SK-N-SH (cell line): ENCODE results near the gene EPHA3. TPM values are rescaled to one million over a fixed set of nuclear protein-coding genes. Genes with fewer than 3 reads are reported as not detected.

Experiments used
- CTCF ChIA-PET: fragments of 300-600, 350-600 bp; formaldehyde crosslinking; extraction: SDS; loops from one replicate; lab custom pipeline; 2021; lab: Yijun Ruan, JAX
- POLR2A ChIA-PET: fragments of 350-600 bp; sonication (Branson Sonifier 250); formaldehyde crosslinking; extraction: SDS; loops from one replicate; lab custom pipeline; 2020; ENCODE audit warnings: antibody characterized with exemption, inconsistent platforms; lab: Yijun Ruan, JAX
- DNase-seq: peaks from one replicate; pipeline ENCODE4 v3.0.0; 2012
- H2AFZ ChIP-seq: fragments of 200-600 bp; sonication (generic); 2 replicates; pipeline ENCODE4 v1.8.1; 2016; ENCODE audit warnings: antibody characterized with exemption, mild to moderate bottlenecking, low read depth
- H3F3A ChIP-seq: fragments of 200-600 bp; sonication (generic); replicated peaks from 2 replicates; pipeline ENCODE3; 2016; ENCODE audit warnings: antibody characterized with exemption, mild to moderate bottlenecking; ENCODE audit not compliant: insufficient read depth
- H3K27ac ChIP-seq, 2 experiments: fragments of 200-500 bp in 1 of 2; fragments of 200-600 bp in 1 of 2; sonication (Bioruptor generic) in 1 of 2; sonication (generic), shearing (Covaris generic) in 1 of 2; 2 replicates each; pipeline versions ENCODE4 v1.5.1 to v1.6.1; 2014 to 2016; ENCODE audit warnings: low read depth in 2 of 2, inconsistent platforms in 1 of 2, low read length in 1 of 2, mild to moderate bottlenecking in 1 of 2, mixed read lengths in 1 of 2
- H3K27me3 ChIP-seq: fragments of 200-600 bp; sonication (generic), shearing (Covaris generic); 2 replicates; pipeline ENCODE4 v1.6.1; 2016; ENCODE audit warnings: mixed run types; ENCODE audit not compliant: insufficient read depth
- H3K36me3 ChIP-seq, 2 experiments: fragments of 200-500 bp in 1 of 2; fragments of 200-600 bp in 1 of 2; sonication (Bioruptor generic) in 1 of 2; sonication (generic) in 1 of 2; replicated peaks in 1 of 2; 2 replicates each; pipeline versions ENCODE3 to v1.5.1; 2014 to 2016; ENCODE audit warnings: low read length in 1 of 2, mild to moderate bottlenecking in 1 of 2; ENCODE audit not compliant: insufficient read depth in 2 of 2, control insufficient read depth in 1 of 2
- H3K4me1 ChIP-seq, 2 experiments: fragments of 200-500 bp in 1 of 2; fragments of 200-600 bp in 1 of 2; sonication (Bioruptor generic) in 1 of 2; sonication (generic), shearing (Covaris generic) in 1 of 2; 2 replicates each; pipeline versions ENCODE4 v1.5.1 to v1.6.1; 2014 to 2016; ENCODE audit warnings: low read depth in 1 of 2, low read length in 1 of 2, mixed run types in 1 of 2; ENCODE audit not compliant: insufficient read depth in 2 of 2, control insufficient read depth in 1 of 2
- H3K4me2 ChIP-seq: fragments of 200-600 bp; sonication (generic), shearing (Covaris generic); 2 replicates; pipeline ENCODE4 v1.6.1; 2017; ENCODE audit warnings: mixed run types
- H3K4me3 ChIP-seq, 2 experiments: fragments of 200-500 bp in 1 of 2; fragments of 200-600 bp in 1 of 2; sonication (Bioruptor generic) in 1 of 2; sonication (generic), shearing (Covaris generic) in 1 of 2; 2 replicates each; pipeline versions ENCODE4 v1.5.1 to v1.8.1; 2014 to 2016; ENCODE audit warnings: low read depth in 2 of 2, inconsistent platforms in 1 of 2, low read length in 1 of 2, mild to moderate bottlenecking in 1 of 2, mixed read lengths in 1 of 2, moderate library complexity in 1 of 2
- H3K79me2 ChIP-seq: fragments of 200-600 bp; sonication (generic); 2 replicates; pipeline ENCODE4 v1.8.1; 2017; ENCODE audit warnings: mild to moderate bottlenecking; ENCODE audit not compliant: insufficient read depth
- H3K9ac ChIP-seq: fragments of 200-600 bp; sonication (generic); 2 replicates; pipeline ENCODE4 v1.6.1; 2017; ENCODE audit warnings: mixed run types
- H3K9me2 ChIP-seq: fragments of 200-600 bp; sonication (generic); 2 replicates; pipeline ENCODE4 v1.6.1; 2017; ENCODE audit warnings: mixed run types
- H3K9me3 ChIP-seq: fragments of 200-600 bp; sonication (generic); 2 replicates; pipeline ENCODE4 v1.6.1; 2017; ENCODE audit warnings: mixed run types, mild to moderate bottlenecking, moderate library complexity
- H4K20me1 ChIP-seq: fragments of 200-600 bp; sonication (generic); 2 replicates; pipeline ENCODE4 v1.6.1; 2017; ENCODE audit warnings: mild to moderate bottlenecking, mixed run types; ENCODE audit not compliant: insufficient read depth
- CHD2 ChIP-seq: fragments of 150-350 bp; IDR thresholded peaks from 2 replicates; pipeline ENCODE4 v1.6.1; 2018; ENCODE audit warnings: low read length; ENCODE audit not compliant: partially characterized antibody
- FOSL2 ChIP-seq: IDR thresholded peaks from 2 replicates; pipeline ENCODE4 v1.4.0; 2012; ENCODE audit warnings: low read depth, mild to moderate bottlenecking, moderate library complexity, borderline replicate concordance
- FOXM1 ChIP-seq: IDR thresholded peaks from 2 replicates; pipeline ENCODE4 v1.4.0; 2012; ENCODE audit warnings: low read depth, mild to moderate bottlenecking
- JUND ChIP-seq: IDR thresholded peaks from 2 replicates; pipeline ENCODE4 v1.4.0; 2012
- MXI1 ChIP-seq: IDR thresholded peaks from 2 replicates; pipeline ENCODE4 v1.6.1; 2012; ENCODE audit warnings: mild to moderate bottlenecking, low read depth, low read length, improper control_type of control experiment
- NFIC ChIP-seq: IDR thresholded peaks from 2 replicates; pipeline ENCODE4 v1.4.0; 2012; ENCODE audit warnings: borderline replicate concordance
- SMC3 ChIP-seq: IDR thresholded peaks from 2 replicates; pipeline ENCODE4 v1.6.1; 2012; ENCODE audit warnings: low read depth, low read length, improper control_type of control experiment
- TAF1 ChIP-seq: IDR thresholded peaks from 2 replicates; pipeline ENCODE4 v1.6.1; 2012; ENCODE audit warnings: low read depth, mild to moderate bottlenecking, low read length, moderate library complexity, borderline replicate concordance
- TEAD4 ChIP-seq: IDR thresholded peaks from 2 replicates; pipeline ENCODE4 v1.4.0; 2012; ENCODE audit warnings: mild to moderate bottlenecking, borderline replicate concordance; ENCODE audit not compliant: insufficient read depth
- USF2 ChIP-seq: fragments of 150-350 bp; IDR thresholded peaks from 2 replicates; pipeline ENCODE4 v1.6.1; 2017; ENCODE audit warnings: antibody characterized with exemption, low read length, low read depth, borderline replicate concordance
- ZBTB33 ChIP-seq: IDR thresholded peaks from 2 replicates; pipeline ENCODE4 v1.4.0; 2012; ENCODE audit warnings: low read depth, borderline replicate concordance
- WGBS: methylation state at CpG from one replicate; pipeline ENCODE4 v1.1.6; 2017; ENCODE audit warnings: low lambda C conversion rate; 5-methylcytosine and 5-hydroxymethylcytosine counted together
- polyA plus RNA-seq, 3 experiments: library from polyadenylated mRNA; depleted of rRNA; stranded (reverse); fragments of >200 nt; gene quantifications; 2 replicates each; pipeline ENCODE4 v1.2.3, GENCODE V29; 2012
- TF ChIP-seq, protein P1 (sequence below): IDR thresholded peaks from 2 replicates; pipeline ENCODE4; 2012
- TF ChIP-seq, protein P2 (sequence below): fragments of 150-350 bp; IDR thresholded peaks from 2 replicates; pipeline ENCODE4 v1.6.1; 2016; ENCODE audit warnings: mild to moderate bottlenecking, low read depth, low read length
- TF ChIP-seq, protein P3 (sequence below): IDR thresholded peaks from 2 replicates; pipeline ENCODE4 v1.6.1; 2012; ENCODE audit warnings: mild to moderate bottlenecking, low read depth, low read length, moderate library complexity

EPHA3 gene
- polyA plus RNA-seq, 1 of the 3 experiments (the other 2 are of a cell fraction) = not detected

GRCh38 chr3:89362496-89362895, 255.1 kb downstream of the EPHA3 start (continued):
- TF ChIP-seq USF2 (no peak), ZBTB33 (no peak), FOSL2 (no peak), TEAD4 (no peak), NFIC (no peak), CHD2 (no peak), MXI1 (no peak), TAF1 (no peak), FOXM1 (no peak), SMC3 (no peak)
- TF ChIP-seq, protein P1, sequence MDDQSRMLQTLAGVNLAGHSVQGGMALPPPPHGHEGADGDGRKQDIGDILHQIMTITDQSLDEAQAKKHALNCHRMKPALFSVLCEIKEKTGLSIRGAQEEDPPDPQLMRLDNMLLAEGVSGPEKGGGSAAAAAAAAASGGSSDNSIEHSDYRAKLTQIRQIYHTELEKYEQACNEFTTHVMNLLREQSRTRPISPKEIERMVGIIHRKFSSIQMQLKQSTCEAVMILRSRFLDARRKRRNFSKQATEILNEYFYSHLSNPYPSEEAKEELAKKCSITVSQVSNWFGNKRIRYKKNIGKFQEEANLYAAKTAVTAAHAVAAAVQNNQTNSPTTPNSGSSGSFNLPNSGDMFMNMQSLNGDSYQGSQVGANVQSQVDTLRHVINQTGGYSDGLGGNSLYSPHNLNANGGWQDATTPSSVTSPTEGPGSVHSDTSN = no peak
- TF ChIP-seq, all 33 proteins: peak for 0

DNA sequence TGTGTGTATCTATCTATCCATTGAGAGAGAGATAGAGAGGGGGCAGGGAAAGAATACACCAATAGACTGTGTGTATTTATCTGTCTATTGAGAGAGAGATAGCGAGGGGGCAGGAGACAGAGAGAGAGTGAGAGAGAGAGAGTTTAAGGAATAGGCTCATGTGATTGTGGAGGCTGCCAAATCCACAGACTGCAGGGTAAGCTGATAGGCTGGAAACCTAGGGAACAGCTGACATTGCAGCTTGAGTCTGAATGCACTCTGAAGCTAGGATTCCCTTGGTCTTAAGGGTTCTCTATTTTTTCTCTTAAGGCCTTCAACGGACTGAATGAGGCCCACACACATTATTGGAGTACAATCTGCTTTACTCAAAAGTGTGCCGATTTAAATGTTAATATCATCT, 255.8 kb downstream of the EPHA3 start:
- H2AFZ ChIP-seq = no peak overlapping the region
- no peak overlapping the region for H3K4me2 ChIP-seq
- H3K79me2 ChIP-seq = no peaks in the 10 kb centered on the region
- H3K9me3 ChIP-seq = no peaks in the 10 kb centered on the region
- H3F3A ChIP-seq = no peaks in the 10 kb centered on the region
- TF ChIP-seq TAF1 = no peak
- no peak for TF ChIP-seq SMC3
- no peak for TF ChIP-seq JUND
- no peak for TF ChIP-seq ZBTB33
- TF ChIP-seq, protein P1 = no peak
- TF ChIP-seq, protein P2, sequence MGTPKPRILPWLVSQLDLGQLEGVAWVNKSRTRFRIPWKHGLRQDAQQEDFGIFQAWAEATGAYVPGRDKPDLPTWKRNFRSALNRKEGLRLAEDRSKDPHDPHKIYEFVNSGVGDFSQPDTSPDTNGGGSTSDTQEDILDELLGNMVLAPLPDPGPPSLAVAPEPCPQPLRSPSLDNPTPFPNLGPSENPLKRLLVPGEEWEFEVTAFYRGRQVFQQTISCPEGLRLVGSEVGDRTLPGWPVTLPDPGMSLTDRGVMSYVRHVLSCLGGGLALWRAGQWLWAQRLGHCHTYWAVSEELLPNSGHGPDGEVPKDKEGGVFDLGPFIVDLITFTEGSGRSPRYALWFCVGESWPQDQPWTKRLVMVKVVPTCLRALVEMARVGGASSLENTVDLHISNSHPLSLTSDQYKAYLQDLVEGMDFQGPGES = no peak
- TF ChIP-seq, protein P3, sequence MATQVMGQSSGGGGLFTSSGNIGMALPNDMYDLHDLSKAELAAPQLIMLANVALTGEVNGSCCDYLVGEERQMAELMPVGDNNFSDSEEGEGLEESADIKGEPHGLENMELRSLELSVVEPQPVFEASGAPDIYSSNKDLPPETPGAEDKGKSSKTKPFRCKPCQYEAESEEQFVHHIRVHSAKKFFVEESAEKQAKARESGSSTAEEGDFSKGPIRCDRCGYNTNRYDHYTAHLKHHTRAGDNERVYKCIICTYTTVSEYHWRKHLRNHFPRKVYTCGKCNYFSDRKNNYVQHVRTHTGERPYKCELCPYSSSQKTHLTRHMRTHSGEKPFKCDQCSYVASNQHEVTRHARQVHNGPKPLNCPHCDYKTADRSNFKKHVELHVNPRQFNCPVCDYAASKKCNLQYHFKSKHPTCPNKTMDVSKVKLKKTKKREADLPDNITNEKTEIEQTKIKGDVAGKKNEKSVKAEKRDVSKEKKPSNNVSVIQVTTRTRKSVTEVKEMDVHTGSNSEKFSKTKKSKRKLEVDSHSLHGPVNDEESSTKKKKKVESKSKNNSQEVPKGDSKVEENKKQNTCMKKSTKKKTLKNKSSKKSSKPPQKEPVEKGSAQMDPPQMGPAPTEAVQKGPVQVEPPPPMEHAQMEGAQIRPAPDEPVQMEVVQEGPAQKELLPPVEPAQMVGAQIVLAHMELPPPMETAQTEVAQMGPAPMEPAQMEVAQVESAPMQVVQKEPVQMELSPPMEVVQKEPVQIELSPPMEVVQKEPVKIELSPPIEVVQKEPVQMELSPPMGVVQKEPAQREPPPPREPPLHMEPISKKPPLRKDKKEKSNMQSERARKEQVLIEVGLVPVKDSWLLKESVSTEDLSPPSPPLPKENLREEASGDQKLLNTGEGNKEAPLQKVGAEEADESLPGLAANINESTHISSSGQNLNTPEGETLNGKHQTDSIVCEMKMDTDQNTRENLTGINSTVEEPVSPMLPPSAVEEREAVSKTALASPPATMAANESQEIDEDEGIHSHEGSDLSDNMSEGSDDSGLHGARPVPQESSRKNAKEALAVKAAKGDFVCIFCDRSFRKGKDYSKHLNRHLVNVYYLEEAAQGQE = no peak
- H3K27ac ChIP-seq = no peak overlapping the region
- DNase-seq = no peak
- no peak overlapping the region for H3K4me3 ChIP-seq
- ChIA-PET CTCF (no interaction called here), POLR2A (no interaction called here)
- no peak overlapping the region for H3K9ac ChIP-seq
- H3K4me1 ChIP-seq = no peaks in the 10 kb centered on the region
- H3K36me3 ChIP-seq = no peaks in the 10 kb centered on the region
- no peaks in the 10 kb centered on the region for H3K27me3 ChIP-seq
- no peaks in the 10 kb centered on the region for H3K9me2 ChIP-seq
- WGBS = 1% methylated on average over 3 of the region's 3 CpGs
- no peaks in the 10 kb centered on the region for H4K20me1 ChIP-seq
